B cell (primary cell): ENCODE results near the gene INSM1. TPM values are rescaled to one million over a fixed set of nuclear protein-coding genes. Genes with fewer than 3 reads are reported as not detected.

Experiments used
- ATAC-seq: fragments of 200-7000 bp; cut with Tn5 transposase; one replicate; pipeline ENCODE4 v1.10.0; 2021; ENCODE audit warnings: low read depth, mild to moderate bottlenecking, moderate number of reproducible peaks, moderate library complexity
- CTCF ChIA-PET: fragments of 350-600 bp; sonication (Branson Sonifier 250); formaldehyde crosslinking; loops from one replicate; lab custom pipeline; 2021; ENCODE audit warnings: antibody characterized with exemption, inconsistent platforms; lab: Charles Lee
- POLR2A ChIA-PET: fragments of 350-600 bp; sonication (Branson Sonifier 250); formaldehyde crosslinking; loops from one replicate; lab custom pipeline; 2021; ENCODE audit warnings: antibody characterized with exemption; lab: Charles Lee
- DNase-seq: peaks from one replicate; pipeline ENCODE4 v3.0.0; 2013
- H2AFZ ChIP-seq: 2 replicates; pipeline ENCODE4 v1.6.1; 2012; ENCODE audit warnings: mild to moderate bottlenecking, low read depth, low read length; ENCODE audit not compliant: insufficient read depth, poor library complexity, severe bottlenecking
- H3K27ac ChIP-seq, 2 donors: 1 replicate in 1 of 2; 2 replicates in 1 of 2; pipeline ENCODE4 v1.5.1; 2012 to 2013; ENCODE audit warnings: low read length in 2 of 2, mild to moderate bottlenecking in 2 of 2, moderate library complexity in 1 of 2
- H3K27me3 ChIP-seq, 4 experiments: fragments of 200-600 bp in 1 of 4; sonication (generic) in 1 of 4; replicated peaks in 1 of 4; 1 replicate in 2 of 4; 2 replicates in 2 of 4; pipeline versions ENCODE4 v1.6.1 to v1.7.0; 2013 to 2016; ENCODE audit warnings: low read length in 3 of 4, mild to moderate bottlenecking in 2 of 4, mixed read lengths in 1 of 4, moderate library complexity in 1 of 4; ENCODE audit not compliant: insufficient read depth in 4 of 4, control insufficient read depth in 3 of 4; ENCODE audit errors: control extremely low read depth in 1 of 4
- H3K36me3 ChIP-seq, 2 experiments: replicated peaks in 1 of 2; 1 replicate in 1 of 2; 2 replicates in 1 of 2; pipeline versions ENCODE4 v1.6.1 to v1.7.1; 2013; ENCODE audit warnings: low read length in 1 of 2; ENCODE audit not compliant: insufficient read depth in 2 of 2, control insufficient read depth in 1 of 2; ENCODE audit errors: control extremely low read depth in 1 of 2, extremely low read depth in 1 of 2
- H3K4me1 ChIP-seq, 2 donors: fragments of 200-600 bp in 1 of 2; sonication (generic) in 1 of 2; 1 replicate in 1 of 2; 2 replicates in 1 of 2; pipeline versions ENCODE4 v1.5.1 to v1.6.1; 2013 to 2017; ENCODE audit warnings: low read length in 2 of 2; ENCODE audit not compliant: control insufficient read depth in 2 of 2, insufficient read depth in 2 of 2
- H3K4me2 ChIP-seq: replicated peaks from 2 replicates; pipeline ENCODE3; 2012; ENCODE audit warnings: mild to moderate bottlenecking, low read depth, low read length; ENCODE audit not compliant: poor library complexity, severe bottlenecking
- H3K4me3 ChIP-seq, 5 experiments: fragments of 200-600 bp in 1 of 5; sonication (generic) in 1 of 5; 1 replicate in 3 of 5; 2 replicates in 2 of 5; pipeline versions ENCODE4 v1.5.1 to v1.7.0; 2011 to 2016; ENCODE audit warnings: low read length in 4 of 5, mild to moderate bottlenecking in 4 of 5, low read depth in 2 of 5, control low read depth in 1 of 5, moderate library complexity in 1 of 5; ENCODE audit not compliant: insufficient read depth in 1 of 5; ENCODE audit errors: control extremely low read depth in 1 of 5, extremely low read depth in 1 of 5
- H3K79me2 ChIP-seq: fragments of 200-600 bp; sonication (generic); one replicate; pipeline ENCODE4 v1.6.0; 2016; ENCODE audit warnings: low read length; ENCODE audit not compliant: control insufficient read depth, insufficient read depth
- H3K9ac ChIP-seq: fragments of 200-600 bp; sonication (generic); 2 replicates; pipeline ENCODE4 v1.6.1; 2017; ENCODE audit warnings: mild to moderate bottlenecking, low read length, moderate library complexity
- H3K9me3 ChIP-seq, 3 donors: one replicate each; pipeline versions ENCODE4 v1.6.1 to v1.7.1; 2013; ENCODE audit warnings: low read length in 2 of 3; ENCODE audit not compliant: control insufficient read depth in 2 of 3, insufficient read depth in 1 of 3; ENCODE audit errors: control extremely low read depth in 1 of 3
- H4K20me1 ChIP-seq: 2 replicates; pipeline ENCODE4 v1.6.0; 2012; ENCODE audit warnings: mild to moderate bottlenecking, low read length; ENCODE audit not compliant: insufficient read depth, control insufficient read depth, poor library complexity, severe bottlenecking
- H3K27ac Mint-ChIP-seq: one replicate; pipeline ENCODE4 v1.8.0; 2021; ENCODE audit warnings: mixed read lengths
- H3K27me3 Mint-ChIP-seq: one replicate; pipeline ENCODE4 v1.8.0; 2021; ENCODE audit warnings: mixed read lengths
- H3K4me1 Mint-ChIP-seq: one replicate; pipeline ENCODE4 v1.8.0; 2021; ENCODE audit warnings: mixed read lengths
- H3K4me3 Mint-ChIP-seq: one replicate; pipeline ENCODE4 v1.8.0; 2021; ENCODE audit warnings: mixed read lengths
- H3K9me3 Mint-ChIP-seq: one replicate; pipeline ENCODE4 v1.8.0; 2022; ENCODE audit warnings: mixed read lengths; ENCODE audit not compliant: insufficient read depth
- EZH2 ChIP-seq: IDR thresholded peaks from 2 replicates; pipeline ENCODE4 v1.6.1; 2012; ENCODE audit warnings: borderline replicate concordance, low read depth, mild to moderate bottlenecking, moderate library complexity, low read length; ENCODE audit not compliant: insufficient read depth, poor library complexity, severe bottlenecking
- WGBS: methylation state at CpG from one replicate; pipeline ENCODE4 v1.1.5; 2013; ENCODE audit warnings: missing lambda C conversion rate; ENCODE audit not compliant: insufficient coverage; 5-methylcytosine and 5-hydroxymethylcytosine counted together
- intact Hi-C: fragments of 100-400 bp; cut with micrococcal nuclease; formaldehyde crosslinking; loops from one replicate; pipeline ENCODE4 v1.10.0; 2022
- polyA plus RNA-seq: library from polyadenylated mRNA; depleted of rRNA; stranded (reverse); fragments of >200 nt; gene quantifications from 2 replicates; pipeline ENCODE4 v1.2.3, GENCODE V29; 2012
- total RNA-seq, 2 donors: library from RNA; stranded (reverse); fragments of 120-200 nt in 1 of 2; gene quantifications; 1 replicate in 1 of 2; 2 replicates in 1 of 2; pipeline versions ENCODE4 v1.2.3 to v1.2.4, GENCODE V29; 2013 to 2022
- TF ChIP-seq, protein P1 (sequence below): fragments of 200-600 bp; IDR thresholded peaks from one replicate; pipeline ENCODE4 v1.8.0; 2022; ENCODE audit warnings: antibody characterized with exemption, mild to moderate bottlenecking

Gene INSM1
- total and polyA plus RNA-seq, 2 donors (not counting 1 experiment from before 2014, with no cell fraction given) = not detected

GRCh38 chr20:20331817-20332216 lies 36.1 kb upstream of the INSM1 start:
- intact Hi-C loops = no loop called here
- Histone ChIP-seq H2AFZ (no peak overlapping the region), H3K79me2 (no peaks in the 10 kb centered on the region), H4K20me1 (no peaks in the 10 kb centered on the region), H3K9me3 (peaks cover 0 to 11% (median 4%) of the 10 kb centered on the region in 3 donors), H3K4me1 (peaks cover 12 to 20% of the 10 kb centered on the region in 2 donors), H3K9ac (no peak overlapping the region), H3K4me3 (no peak overlapping the region), H3K36me3 (no peaks in the 10 kb centered on the region), H3K27me3 (no peaks in the 10 kb centered on the region), H3K27ac (no peak overlapping the region), H3K4me2 (no peak overlapping the region)
- ChIA-PET POLR2A (no interaction called here), CTCF (no interaction called here)
- TF ChIP-seq, protein P1, sequence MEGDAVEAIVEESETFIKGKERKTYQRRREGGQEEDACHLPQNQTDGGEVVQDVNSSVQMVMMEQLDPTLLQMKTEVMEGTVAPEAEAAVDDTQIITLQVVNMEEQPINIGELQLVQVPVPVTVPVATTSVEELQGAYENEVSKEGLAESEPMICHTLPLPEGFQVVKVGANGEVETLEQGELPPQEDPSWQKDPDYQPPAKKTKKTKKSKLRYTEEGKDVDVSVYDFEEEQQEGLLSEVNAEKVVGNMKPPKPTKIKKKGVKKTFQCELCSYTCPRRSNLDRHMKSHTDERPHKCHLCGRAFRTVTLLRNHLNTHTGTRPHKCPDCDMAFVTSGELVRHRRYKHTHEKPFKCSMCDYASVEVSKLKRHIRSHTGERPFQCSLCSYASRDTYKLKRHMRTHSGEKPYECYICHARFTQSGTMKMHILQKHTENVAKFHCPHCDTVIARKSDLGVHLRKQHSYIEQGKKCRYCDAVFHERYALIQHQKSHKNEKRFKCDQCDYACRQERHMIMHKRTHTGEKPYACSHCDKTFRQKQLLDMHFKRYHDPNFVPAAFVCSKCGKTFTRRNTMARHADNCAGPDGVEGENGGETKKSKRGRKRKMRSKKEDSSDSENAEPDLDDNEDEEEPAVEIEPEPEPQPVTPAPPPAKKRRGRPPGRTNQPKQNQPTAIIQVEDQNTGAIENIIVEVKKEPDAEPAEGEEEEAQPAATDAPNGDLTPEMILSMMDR = no peak
- TF ChIP-seq EZH2 = no peak
- H3K27ac Mint-ChIP-seq = no peak overlapping the region
- H3K4me3 Mint-ChIP-seq = no peak overlapping the region
- no peak for DNase-seq
- H3K4me1 Mint-ChIP-seq = peaks cover 23% of the 10 kb centered on the region
- 100% methylated on average over 2 of the region's 2 CpGs for WGBS
- no peaks in the 10 kb centered on the region for H3K9me3 Mint-ChIP-seq
- peaks cover 3% of the 10 kb centered on the region for H3K27me3 Mint-ChIP-seq
- ATAC-seq = no peak

- Mint-ChIP-seq H3K4me3 (peak overlapping the region; percentile 55), H3K27me3 (peaks cover 3% of the 10 kb centered on the region), H3K9me3 (no peaks in the 10 kb centered on the region), H3K4me1 (peaks cover 23% of the 10 kb centered on the region), H3K27ac (no peak overlapping the region)
- WGBS = 40% methylated on average over 2 of the region's 6 CpGs
- H4K20me1 ChIP-seq = no peaks in the 10 kb centered on the region
- H3K36me3 ChIP-seq = no peaks in the 10 kb centered on the region
- ChIA-PET POLR2A (no interaction called here), CTCF (no interaction called here)
- H3K9me3 ChIP-seq = peaks cover 0 to 11% (median 4%) of the 10 kb centered on the region in 3 donors
- no peaks in the 10 kb centered on the region for H3K27me3 ChIP-seq
- peaks cover 12 to 20% of the 10 kb centered on the region in 2 donors for H3K4me1 ChIP-seq
- ATAC-seq (peak; percentile 57), DNase-seq (peak; percentile 19)
- H3K9ac ChIP-seq = no peak overlapping the region
- no peak overlapping the region for H3K4me3 ChIP-seq
- no peaks in the 10 kb centered on the region for H3K79me2 ChIP-seq
- H2AFZ ChIP-seq = no peak overlapping the region
- TF ChIP-seq, protein P1 = no peak
- no peak for TF ChIP-seq EZH2
- intact Hi-C loops = no loop called here
- peak overlapping the region; percentile 23 for H3K4me2 ChIP-seq
- H3K27ac ChIP-seq = no peak overlapping the region
Observed at GRCh38 chr20:20333866-20334265, 34.0 kb upstream of the INSM1 start.
